Gastroesophageal sphincter (tissue), 4 donors: ENCODE results near the gene PCDHGC4. TPM values are rescaled to one million over a fixed set of nuclear protein-coding genes. Genes with fewer than 3 reads are reported as not detected.
A peak's percentile ranks its signal among the peaks of the same experiment; 100 is the strongest.

Experiments
- ATAC-seq: fragments of 150-250 bp; one replicate; pipeline ENCODE4 v1.9.1; 2016; ENCODE audit warnings: mild to moderate bottlenecking, moderate library complexity
- H3K27ac ChIP-seq, 4 donors: fragments of 200-600 bp; sonication (generic) in 3 of 4; 1 replicate in 3 of 4; 2 replicates in 1 of 4; pipeline ENCODE4 v1.5.1; 2016 to 2019
- H3K27me3 ChIP-seq: fragments of 200-600 bp; sonication (generic); one replicate; pipeline ENCODE4 v1.5.1; 2019
- H3K36me3 ChIP-seq, 2 donors: fragments of 200-600 bp; sonication (generic); one replicate each; pipeline ENCODE4 v1.5.1; 2019; ENCODE audit warnings: control low read depth in 1 of 2
- H3K4me1 ChIP-seq, 3 donors: fragments of 200-600 bp; sonication (generic); 1 replicate in 2 of 3; 2 replicates in 1 of 3; pipeline ENCODE4 v1.5.1; 2016 to 2019; ENCODE audit warnings: control low read depth in 2 of 3
- H3K4me3 ChIP-seq, 2 donors: fragments of 200-600 bp; sonication (generic); one replicate each; pipeline ENCODE4 v1.5.1; 2019; ENCODE audit warnings: mild to moderate bottlenecking in 1 of 2, moderate library complexity in 1 of 2
- H3K9me3 ChIP-seq, 3 donors: fragments of 200-600 bp; sonication (generic); one replicate each; pipeline ENCODE4 v1.5.1; 2017 to 2019; ENCODE audit warnings: control low read depth in 2 of 3
- EP300 ChIP-seq: sonication (generic); formaldehyde crosslinking; IDR thresholded peaks from one replicate; pipeline ENCODE4 v1.6.1; 2017; ENCODE audit warnings: antibody characterized with exemption, mild to moderate bottlenecking
- POLR2A ChIP-seq, 2 donors: fragments of 450-650 bp; IDR thresholded peaks; one replicate each; pipeline ENCODE4 v1.6.1; 2017; ENCODE audit warnings: antibody characterized with exemption in 2 of 2, mild to moderate bottlenecking in 2 of 2, moderate library complexity in 1 of 2
- POLR2AphosphoS5 ChIP-seq: sonication (generic); formaldehyde crosslinking; IDR thresholded peaks from one replicate; pipeline ENCODE4 v1.6.1; 2017; ENCODE audit warnings: antibody characterized with exemption
- WGBS, 2 donors: methylation state at CpG; one replicate each; pipeline ENCODE4 v1.1.5; 2018; ENCODE audit warnings: low coverage in 1 of 2; 5-methylcytosine and 5-hydroxymethylcytosine counted together
- total RNA-seq, 4 donors: library from RNA; depleted of rRNA; stranded (reverse); fragments of >200 nt; gene quantifications; one replicate each; pipeline ENCODE4 v1.1.0, GENCODE V29; 2016
- TF ChIP-seq, protein P1 (sequence below), 4 experiments: fragments of 200-600 bp in 2 of 4; fragments of 450-650 bp in 2 of 4; sonication (generic) in 1 of 4; IDR thresholded peaks; one replicate each; pipeline ENCODE4 v1.5.1; 2017 to 2019; ENCODE audit warnings: antibody characterized with exemption in 4 of 4, mild to moderate bottlenecking in 2 of 4, moderate library complexity in 2 of 4

Gene PCDHGC4
- total RNA-seq, 4 donors from 2014 or later = 0.10 to 12.9 (median 2.4) TPM

DNA sequence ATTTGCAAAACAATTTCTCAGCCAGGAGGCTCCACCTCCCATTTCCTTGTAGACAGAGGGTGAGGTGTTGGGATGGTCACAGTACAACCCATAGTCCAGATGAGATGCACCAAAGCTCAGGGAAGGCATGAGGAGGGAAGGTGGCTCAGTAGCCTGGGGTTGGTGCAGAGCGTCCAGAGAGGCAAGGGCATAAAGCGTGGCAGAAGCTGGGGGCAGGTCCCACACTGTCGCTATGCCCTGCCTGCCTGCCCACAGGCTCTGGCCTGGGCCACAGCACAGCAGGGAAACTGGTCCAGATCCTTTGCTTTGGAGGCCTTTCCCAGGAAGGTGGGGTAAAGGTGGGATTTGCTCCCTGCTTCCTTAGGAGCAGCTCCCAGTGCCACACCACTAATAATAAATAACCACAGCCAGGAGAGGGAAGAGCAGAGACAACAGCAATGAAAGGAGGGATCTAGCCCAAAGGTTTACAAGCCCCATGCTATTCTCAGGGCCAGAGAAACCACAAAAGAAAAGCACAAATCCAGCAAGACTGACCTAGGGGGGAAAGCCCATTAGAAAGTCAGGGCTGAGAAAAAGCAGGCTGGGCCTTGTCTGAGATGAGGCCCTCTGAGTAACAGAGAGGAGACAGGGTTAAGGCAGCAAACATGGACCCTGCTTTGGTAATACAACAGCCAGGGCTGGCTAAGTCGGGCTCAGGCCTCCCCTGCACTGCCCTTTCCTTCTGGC lies 31.3 kb downstream of the PCDHGC4 start:
- WGBS, 2 donors = 81 to 91% methylated on average over 3 to 4 of the region's 4 CpGs
- ATAC-seq = no peak
- TF ChIP-seq POLR2AphosphoS5 (no peak), EP300 (no peak)
- TF ChIP-seq, protein P1, sequence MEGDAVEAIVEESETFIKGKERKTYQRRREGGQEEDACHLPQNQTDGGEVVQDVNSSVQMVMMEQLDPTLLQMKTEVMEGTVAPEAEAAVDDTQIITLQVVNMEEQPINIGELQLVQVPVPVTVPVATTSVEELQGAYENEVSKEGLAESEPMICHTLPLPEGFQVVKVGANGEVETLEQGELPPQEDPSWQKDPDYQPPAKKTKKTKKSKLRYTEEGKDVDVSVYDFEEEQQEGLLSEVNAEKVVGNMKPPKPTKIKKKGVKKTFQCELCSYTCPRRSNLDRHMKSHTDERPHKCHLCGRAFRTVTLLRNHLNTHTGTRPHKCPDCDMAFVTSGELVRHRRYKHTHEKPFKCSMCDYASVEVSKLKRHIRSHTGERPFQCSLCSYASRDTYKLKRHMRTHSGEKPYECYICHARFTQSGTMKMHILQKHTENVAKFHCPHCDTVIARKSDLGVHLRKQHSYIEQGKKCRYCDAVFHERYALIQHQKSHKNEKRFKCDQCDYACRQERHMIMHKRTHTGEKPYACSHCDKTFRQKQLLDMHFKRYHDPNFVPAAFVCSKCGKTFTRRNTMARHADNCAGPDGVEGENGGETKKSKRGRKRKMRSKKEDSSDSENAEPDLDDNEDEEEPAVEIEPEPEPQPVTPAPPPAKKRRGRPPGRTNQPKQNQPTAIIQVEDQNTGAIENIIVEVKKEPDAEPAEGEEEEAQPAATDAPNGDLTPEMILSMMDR (IDR thresholded peaks at IDR 0.05) = no peak
- H3K4me3 ChIP-seq = no peak overlapping the region
- H3K27ac ChIP-seq = peak overlapping the region in 3 of 4 donors; percentile 94 to 97 (median 96)
- H3K9me3 ChIP-seq = no peaks in the 10 kb centered on the region
- no peaks in the 10 kb centered on the region for H3K27me3 ChIP-seq
- peaks cover 0 to 34% of the 10 kb centered on the region in 2 donors for H3K36me3 ChIP-seq
- peaks cover 2 to 85% (median 25%) of the 10 kb centered on the region in 3 donors for H3K4me1 ChIP-seq

DNA sequence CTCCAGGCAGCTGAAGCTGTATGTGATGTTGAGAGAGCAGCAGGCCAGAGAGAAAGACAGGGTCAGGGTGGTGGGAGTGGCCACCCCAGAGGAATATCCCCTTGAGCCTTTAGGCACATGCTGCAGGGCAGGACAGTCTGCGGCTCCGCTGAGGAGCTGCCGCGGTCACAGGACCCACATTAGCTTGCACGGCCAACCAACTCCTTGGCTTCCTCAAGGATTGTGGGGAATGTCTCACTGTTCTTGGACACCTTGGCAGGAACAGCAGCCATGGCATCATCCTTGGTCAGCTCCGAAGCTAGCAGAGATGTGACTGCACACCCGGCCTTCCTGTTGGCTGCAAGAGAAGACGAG lies 31.8 kb downstream of the PCDHGC4 start:
- ATAC-seq = no peak
- Histone ChIP-seq H3K9me3 (no peaks in the 10 kb centered on the region), H3K27me3 (no peaks in the 10 kb centered on the region), H3K4me1 (peaks cover 2 to 88% (median 27%) of the 10 kb centered on the region in 3 donors), H3K4me3 (no peak overlapping the region), H3K27ac (peak overlapping the region in 2 of 4 donors; percentile 94 to 97), H3K36me3 (peaks cover 0 to 28% of the 10 kb centered on the region in 2 donors)
- 85 to 87% methylated on average over 2 to 6 of the region's 8 CpGs for WGBS, 2 donors
- TF ChIP-seq EP300 (no peak), POLR2AphosphoS5 (no peak), POLR2A (IDR thresholded peaks at IDR 0.05) (no peak)
- TF ChIP-seq, protein P1 (IDR thresholded peaks at IDR 0.05) = no peak

DNA sequence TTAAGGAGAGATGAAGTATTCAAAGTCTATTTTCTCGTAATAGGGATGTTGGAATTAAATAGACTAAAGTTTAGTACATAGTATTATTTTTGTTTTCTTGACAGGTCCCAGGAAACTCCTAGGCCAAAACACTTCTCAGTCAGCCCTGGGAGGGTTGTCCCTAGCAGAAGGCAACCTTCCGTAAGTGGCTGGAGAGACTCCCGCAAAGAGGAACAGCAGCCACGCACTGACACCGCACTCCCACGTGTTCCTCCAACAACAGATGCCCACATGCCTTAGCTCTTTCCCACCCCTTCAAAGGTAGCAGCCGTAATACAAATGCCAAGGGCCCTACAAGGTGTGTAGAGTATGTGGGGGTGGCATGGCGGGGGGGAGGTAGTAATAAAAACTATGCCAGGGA lies 32.5 kb downstream of the PCDHGC4 start:
- Histone ChIP-seq H3K27me3 (no peaks in the 10 kb centered on the region), H3K36me3 (peaks cover 0 to 25% of the 10 kb centered on the region in 2 donors), H3K9me3 (no peaks in the 10 kb centered on the region), H3K4me1 (peaks cover 2 to 88% (median 33%) of the 10 kb centered on the region in 3 donors), H3K27ac (peak overlapping the region in 3 of 4 donors; percentile 12 to 27 (median 24)), H3K4me3 (no peak overlapping the region)
- TF ChIP-seq EP300 = no peak
- TF ChIP-seq POLR2A (IDR thresholded peaks at IDR 0.05) = no peak
- no peak for TF ChIP-seq POLR2AphosphoS5
- TF ChIP-seq, protein P1 (IDR thresholded peaks at IDR 0.05) = no peak
- WGBS, 2 donors = 86 to 88% methylated on average over 1 to 6 of the region's 8 CpGs
- ATAC-seq = no peak

DNA sequence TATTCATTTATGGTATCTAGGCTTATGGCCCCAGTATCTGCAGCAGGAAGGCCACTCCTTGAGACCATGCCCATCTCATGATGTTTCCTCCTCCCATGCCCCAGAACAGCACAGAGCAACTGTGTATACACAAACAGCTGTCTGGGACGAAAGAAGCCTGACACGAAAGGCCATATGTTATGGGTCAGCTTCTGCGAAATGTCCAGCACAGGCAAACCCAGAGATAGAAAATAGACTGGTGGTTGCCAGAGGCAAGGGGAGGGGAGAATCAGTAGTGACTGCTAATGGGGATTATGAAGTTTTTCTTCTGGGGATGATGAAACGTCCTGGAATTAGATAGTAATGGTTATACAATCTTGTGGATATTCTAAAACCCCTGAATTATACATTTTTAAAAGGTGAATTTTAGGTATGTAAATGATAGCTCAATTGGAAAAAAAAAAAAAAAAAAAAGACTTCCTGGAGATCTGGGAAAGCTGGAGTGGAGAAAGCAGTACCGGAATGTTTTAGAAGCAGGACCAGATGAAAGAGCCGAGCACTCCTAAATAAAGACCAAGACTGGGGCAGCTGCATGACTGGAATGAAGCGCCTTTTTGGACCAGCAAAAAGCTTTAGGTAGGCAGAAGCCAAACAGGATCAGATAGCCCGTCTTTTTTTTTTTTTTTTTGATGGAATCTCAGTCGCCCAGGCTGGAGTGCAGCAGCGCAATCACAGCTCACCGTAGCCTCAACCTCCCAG lies 33.2 kb downstream of the PCDHGC4 start:
- no peaks in the 10 kb centered on the region for H3K27me3 ChIP-seq
- H3K27ac ChIP-seq = peak overlapping the region in 2 of 4 donors; percentile 24 to 27
- WGBS, 2 donors = 62 to 71% methylated on average over 7 to 9 of the region's 11 CpGs
- TF ChIP-seq, protein P1 (IDR thresholded peaks at IDR 0.05) = no peak
- H3K36me3 ChIP-seq = peaks cover 0 to 32% of the 10 kb centered on the region in 2 donors
- no peak for ATAC-seq
- H3K9me3 ChIP-seq = no peaks in the 10 kb centered on the region
- no peak overlapping the region for H3K4me3 ChIP-seq
- H3K4me1 ChIP-seq = peaks cover 2 to 87% (median 33%) of the 10 kb centered on the region in 3 donors
